ENCODE data around the gene SUGP2.

Gene SUGP2

GRCh38 chr19:18951721-18952281 is 81.5 kb downstream of the SUGP2 start:
- no peaks in the 10 kb centered on the region for H3K9me3 ChIP-seq (ENCODE audit: control insufficient read depth, low read length)
- H3K9ac ChIP-seq (ENCODE audit: low read length) = no peak overlapping the region
- H3K4me1 ChIP-seq (ENCODE audit: control insufficient read depth, insufficient read depth, low read length) = no peaks in the 10 kb centered on the region

GRCh38 chr19:18949858-18950257 is 83.5 kb downstream of the SUGP2 start:
- H3K9me3 ChIP-seq (ENCODE audit: control insufficient read depth, low read length) = no peaks in the 10 kb centered on the region

More at GRCh38 chr19:18951721-18952281, 81.5 kb downstream of the SUGP2 start:
- H3K27me3 ChIP-seq (ENCODE audit: control insufficient read depth, insufficient read depth, low read length) = no peaks in the 10 kb centered on the region
- H3K4me3 ChIP-seq (ENCODE audit: low read length) = no peak overlapping the region
- no peaks in the 10 kb centered on the region for H3K36me3 ChIP-seq (ENCODE audit: control insufficient read depth, insufficient read depth, low read length)

GRCh38 chr19:18948976-18949356 is 84.4 kb downstream of the SUGP2 start:
- Histone ChIP-seq H3K4me3 (ENCODE audit: low read length) (no peak overlapping the region), H3K27me3 (ENCODE audit: control insufficient read depth, insufficient read depth, low read length) (no peaks in the 10 kb centered on the region), H3K4me1 (ENCODE audit: control insufficient read depth, insufficient read depth, low read length) (no peaks in the 10 kb centered on the region), H3K9me3 (ENCODE audit: control insufficient read depth, low read length) (no peaks in the 10 kb centered on the region), H3K36me3 (ENCODE audit: control insufficient read depth, insufficient read depth, low read length) (no peaks in the 10 kb centered on the region), H3K9ac (ENCODE audit: low read length) (no peak overlapping the region)

More at GRCh38 chr19:18949858-18950257, 83.5 kb downstream of the SUGP2 start:
- no peaks in the 10 kb centered on the region for H3K36me3 ChIP-seq (ENCODE audit: control insufficient read depth, insufficient read depth, low read length)
- H3K4me3 ChIP-seq (ENCODE audit: low read length) = no peak overlapping the region
- no peaks in the 10 kb centered on the region for H3K27me3 ChIP-seq (ENCODE audit: control insufficient read depth, insufficient read depth, low read length)
- H3K9ac ChIP-seq (ENCODE audit: low read length) = no peak overlapping the region
- no peaks in the 10 kb centered on the region for H3K4me1 ChIP-seq (ENCODE audit: control insufficient read depth, insufficient read depth, low read length)

- Histone ChIP-seq H3K4me1 (ENCODE audit: control insufficient read depth, insufficient read depth, low read length) (no peaks in the 10 kb centered on the region), H3K9me3 (ENCODE audit: control insufficient read depth, low read length) (no peaks in the 10 kb centered on the region), H3K9ac (ENCODE audit: low read length) (no peak overlapping the region), H3K36me3 (ENCODE audit: control insufficient read depth, insufficient read depth, low read length) (no peaks in the 10 kb centered on the region), H3K4me3 (ENCODE audit: low read length) (no peak overlapping the region), H3K27me3 (ENCODE audit: control insufficient read depth, insufficient read depth, low read length) (no peaks in the 10 kb centered on the region)
These were observed 85.0 kb downstream of the SUGP2 start for GRCh38 chr19:18948075-18948975.

- Histone ChIP-seq H3K4me3 (ENCODE audit: low read length) (no peak overlapping the region), H3K36me3 (ENCODE audit: control insufficient read depth, insufficient read depth, low read length) (no peaks in the 10 kb centered on the region), H3K9ac (ENCODE audit: low read length) (no peak overlapping the region), H3K27me3 (ENCODE audit: control insufficient read depth, insufficient read depth, low read length) (no peaks in the 10 kb centered on the region), H3K9me3 (ENCODE audit: control insufficient read depth, low read length) (no peaks in the 10 kb centered on the region), H3K4me1 (ENCODE audit: control insufficient read depth, insufficient read depth, low read length) (no peaks in the 10 kb centered on the region)
These were observed 86.4 kb downstream of the SUGP2 start for GRCh38 chr19:18946918-18947317.

GRCh38 chr19:18946335-18946734 is 87.0 kb downstream of the SUGP2 start:
- Histone ChIP-seq H3K4me3 (ENCODE audit: low read length) (no peak overlapping the region), H3K36me3 (ENCODE audit: control insufficient read depth, insufficient read depth, low read length) (no peaks in the 10 kb centered on the region), H3K9me3 (ENCODE audit: control insufficient read depth, low read length) (no peaks in the 10 kb centered on the region), H3K4me1 (ENCODE audit: control insufficient read depth, insufficient read depth, low read length) (no peaks in the 10 kb centered on the region), H3K27me3 (ENCODE audit: control insufficient read depth, insufficient read depth, low read length) (no peaks in the 10 kb centered on the region), H3K9ac (ENCODE audit: low read length) (no peak overlapping the region)

GRCh38 chr19:18945297-18945696 is 88.0 kb downstream of the SUGP2 start:
- Histone ChIP-seq H3K36me3 (ENCODE audit: control insufficient read depth, insufficient read depth, low read length) (no peaks in the 10 kb centered on the region), H3K9ac (ENCODE audit: low read length) (no peak overlapping the region)

GRCh38 chr19:18943465-18943864 is 89.9 kb downstream of the SUGP2 start:
- H3K36me3 ChIP-seq (ENCODE audit: control insufficient read depth, insufficient read depth, low read length) = no peaks in the 10 kb centered on the region
- no peak overlapping the region for H3K4me3 ChIP-seq (ENCODE audit: low read length)
- peaks cover 13% of the 10 kb centered on the region for H3K27me3 ChIP-seq (ENCODE audit: control insufficient read depth, insufficient read depth, low read length)
- no peak overlapping the region for H3K9ac ChIP-seq (ENCODE audit: low read length)
- peaks cover 6% of the 10 kb centered on the region for H3K4me1 ChIP-seq (ENCODE audit: control insufficient read depth, insufficient read depth, low read length)
- H3K9me3 ChIP-seq (ENCODE audit: control insufficient read depth, low read length) = no peaks in the 10 kb centered on the region

More at GRCh38 chr19:18945297-18945696, 88.0 kb downstream of the SUGP2 start:
- H3K9me3 ChIP-seq (ENCODE audit: control insufficient read depth, low read length) = no peaks in the 10 kb centered on the region
- H3K4me1 ChIP-seq (ENCODE audit: control insufficient read depth, insufficient read depth, low read length) = peaks cover 5% of the 10 kb centered on the region
- H3K27me3 ChIP-seq (ENCODE audit: control insufficient read depth, insufficient read depth, low read length) = peaks cover 6% of the 10 kb centered on the region
- no peak overlapping the region for H3K4me3 ChIP-seq (ENCODE audit: low read length)

GRCh38 chr19:18942692-18943091 is 90.6 kb downstream of the SUGP2 start:
- Histone ChIP-seq H3K9ac (ENCODE audit: low read length) (no peak overlapping the region), H3K36me3 (ENCODE audit: control insufficient read depth, insufficient read depth, low read length) (no peaks in the 10 kb centered on the region), H3K27me3 (ENCODE audit: control insufficient read depth, insufficient read depth, low read length) (peaks cover 13% of the 10 kb centered on the region)

GRCh38 chr19:18941628-18942354 is 91.5 kb downstream of the SUGP2 start:
- H3K9me3 ChIP-seq (ENCODE audit: control insufficient read depth, low read length) = no peaks in the 10 kb centered on the region
- H3K4me1 ChIP-seq (ENCODE audit: control insufficient read depth, insufficient read depth, low read length) = peaks cover 6% of the 10 kb centered on the region
- H3K9ac ChIP-seq (ENCODE audit: low read length) = no peak overlapping the region
- no peak overlapping the region for H3K4me3 ChIP-seq (ENCODE audit: low read length)
- H3K36me3 ChIP-seq (ENCODE audit: control insufficient read depth, insufficient read depth, low read length) = no peaks in the 10 kb centered on the region
- H3K27me3 ChIP-seq (ENCODE audit: control insufficient read depth, insufficient read depth, low read length) = peaks cover 13% of the 10 kb centered on the region

More at GRCh38 chr19:18942692-18943091, 90.6 kb downstream of the SUGP2 start:
- Histone ChIP-seq H3K4me1 (ENCODE audit: control insufficient read depth, insufficient read depth, low read length) (peaks cover 6% of the 10 kb centered on the region), H3K9me3 (ENCODE audit: control insufficient read depth, low read length) (no peaks in the 10 kb centered on the region), H3K4me3 (ENCODE audit: low read length) (no peak overlapping the region)
